H1 (cell line): Measurements from ENCODE around the gene RAB33A. TPM values are rescaled to one million over a fixed set of nuclear protein-coding genes. Genes with fewer than 3 reads are reported as not detected.

Experiments
- CTCF ChIA-PET: fragments of 300-600 bp; sonication (Branson Sonifier 250); formaldehyde crosslinking; loops from one replicate; lab custom pipeline; 2021; ENCODE audit not compliant: partially characterized antibody; lab: Charles Lee
- POLR2A ChIA-PET: fragments of 300-600 bp; sonication (Branson Sonifier 250); formaldehyde crosslinking; loops from one replicate; lab custom pipeline; 2021; ENCODE audit warnings: inconsistent platforms; ENCODE audit not compliant: partially characterized antibody; lab: Charles Lee
- DNase-seq, 2 experiments: peaks; one replicate each; pipeline versions ENCODE4 v3.0.0 to v3.0.0-alpha.2; 2010 to 2022; ENCODE audit warnings: low spot score in 2 of 2, low read depth in 1 of 2, mixed read lengths in 1 of 2
- FAIRE-seq: peaks from 2 replicates; lab custom pipeline; 2011; peaks lifted over from hg19 to GRCh38; lab: Jason Lieb, UNC
- H2AFZ ChIP-seq: 2 replicates; pipeline ENCODE4 v1.8.1; 2012; ENCODE audit warnings: low read length, inconsistent platforms
- H2AK5ac ChIP-seq: 2 replicates; pipeline ENCODE4 v1.6.1; 2013; ENCODE audit warnings: low read depth, low read length
- H2BK120ac ChIP-seq: replicated peaks from 2 replicates; pipeline ENCODE3; 2013; ENCODE audit warnings: low read depth, low read length, inconsistent platforms
- H2BK12ac ChIP-seq: 2 replicates; pipeline ENCODE4 v1.6.1; 2013; ENCODE audit warnings: low read depth, low read length
- H2BK15ac ChIP-seq: 2 replicates; pipeline ENCODE4 v1.6.1; 2013; ENCODE audit warnings: low read length
- H2BK20ac ChIP-seq: 2 replicates; pipeline ENCODE4 v1.6.1; 2013; ENCODE audit warnings: low read length
- H2BK5ac ChIP-seq: 2 replicates; pipeline ENCODE4 v1.6.1; 2013; ENCODE audit warnings: low read depth, low read length
- H3K14ac ChIP-seq: 2 replicates; pipeline ENCODE4 v1.6.1; 2013; ENCODE audit warnings: inconsistent platforms; ENCODE audit not compliant: insufficient read length
- H3K18ac ChIP-seq: 2 replicates; pipeline ENCODE4 v1.6.1; 2013; ENCODE audit warnings: low read length; ENCODE audit errors: extremely low read depth
- H3K23ac ChIP-seq: 2 replicates; pipeline ENCODE4 v1.6.1; 2013; ENCODE audit warnings: inconsistent platforms; ENCODE audit not compliant: insufficient read length
- H3K23me2 ChIP-seq: 2 replicates; pipeline ENCODE4 v1.6.1; 2013; ENCODE audit warnings: low read depth, low read length
- H3K27ac ChIP-seq: 2 replicates; pipeline ENCODE4 v1.6.1; 2011; ENCODE audit warnings: low read depth, low read length, inconsistent platforms
- H3K27me3 ChIP-seq, 4 experiments: replicated peaks in 1 of 4; 1 replicate in 1 of 4; 2 replicates in 3 of 4; pipeline versions ENCODE4 v1.6.1 to v1.8.1; 2011 to 2013; ENCODE audit warnings: low read length in 3 of 4, mild to moderate bottlenecking in 3 of 4, inconsistent platforms in 2 of 4, mixed read lengths in 2 of 4, moderate library complexity in 1 of 4; ENCODE audit not compliant: control insufficient read depth in 3 of 4, insufficient read depth in 3 of 4; ENCODE audit errors: extremely low read depth in 1 of 4
- H3K36me3 ChIP-seq, 4 experiments: 2 replicates each; pipeline versions ENCODE4 v1.6.1 to v1.8.1; 2011 to 2013; ENCODE audit warnings: mild to moderate bottlenecking in 4 of 4, low read length in 3 of 4, moderate library complexity in 2 of 4, control low read depth in 1 of 4, inconsistent platforms in 1 of 4; ENCODE audit not compliant: insufficient read depth in 4 of 4, control insufficient read depth in 2 of 4
- H3K4ac ChIP-seq: replicated peaks from 2 replicates; pipeline ENCODE3; 2013; ENCODE audit warnings: low read length, low read depth, mixed read lengths, inconsistent platforms; ENCODE audit not compliant: insufficient read length
- H3K4me1 ChIP-seq, 4 experiments: replicated peaks in 1 of 4; 1 replicate in 1 of 4; 2 replicates in 3 of 4; pipeline versions ENCODE4 v1.6.1 to v1.8.1; 2011 to 2013; ENCODE audit warnings: low read length in 3 of 4, inconsistent platforms in 2 of 4, mixed read lengths in 1 of 4; ENCODE audit not compliant: insufficient read depth in 4 of 4, control insufficient read depth in 3 of 4
- H3K4me2 ChIP-seq, 2 experiments: 2 replicates each; pipeline versions ENCODE4 v1.6.1 to v1.8.1; 2011 to 2013; ENCODE audit warnings: low read depth in 2 of 2, low read length in 2 of 2, control low read depth in 1 of 2, inconsistent platforms in 1 of 2, mild to moderate bottlenecking in 1 of 2; ENCODE audit not compliant: insufficient read depth in 1 of 2
- H3K4me3 ChIP-seq, 4 experiments: fragments of 200-600, 300-600 bp in 1 of 4; sonication (generic), shearing (Covaris generic), sonication (Bioruptor Twin) in 1 of 4; 2 replicates each; pipeline versions ENCODE4 v1.5.1 to v1.8.1; 2011 to 2016; ENCODE audit warnings: low read length in 4 of 4, low read depth in 3 of 4, control low read depth in 2 of 4, inconsistent platforms in 2 of 4, mild to moderate bottlenecking in 2 of 4, mixed read lengths in 1 of 4, moderate library complexity in 1 of 4; ENCODE audit not compliant: insufficient read depth in 2 of 4; ENCODE audit errors: extremely low read depth in 1 of 4
- H3K56ac ChIP-seq: replicated peaks from 2 replicates; pipeline ENCODE3; 2013; ENCODE audit warnings: low read depth, mild to moderate bottlenecking, mixed read lengths, low read length, inconsistent platforms; ENCODE audit not compliant: insufficient read length
- H3K79me1 ChIP-seq: 2 replicates; pipeline ENCODE4 v1.6.1; 2013; ENCODE audit warnings: low read depth, low read length, control low read depth
- H3K79me2 ChIP-seq, 2 experiments: 2 replicates each; pipeline versions ENCODE4 v1.6.1 to v1.8.1; 2012 to 2013; ENCODE audit warnings: low read length in 2 of 2, mild to moderate bottlenecking in 2 of 2, inconsistent platforms in 1 of 2; ENCODE audit not compliant: insufficient read depth in 2 of 2, control insufficient read depth in 1 of 2
- H3K9ac ChIP-seq, 4 experiments: replicated peaks in 1 of 4; 1 replicate in 1 of 4; 2 replicates in 3 of 4; pipeline versions ENCODE4 v1.6.1 to v1.8.1; 2011 to 2013; ENCODE audit warnings: low read depth in 3 of 4, low read length in 3 of 4, control low read depth in 2 of 4, mild to moderate bottlenecking in 2 of 4, moderate library complexity in 2 of 4, inconsistent platforms in 1 of 4; ENCODE audit errors: extremely low read depth in 1 of 4
- H3K9me3 ChIP-seq, 2 experiments: 2 replicates each; pipeline versions ENCODE4 v1.6.1 to v1.8.1; 2012 to 2013; ENCODE audit warnings: mild to moderate bottlenecking in 2 of 2, moderate library complexity in 2 of 2, control low read depth in 1 of 2, inconsistent platforms in 1 of 2, low read depth in 1 of 2, low read length in 1 of 2, mixed read lengths in 1 of 2; ENCODE audit not compliant: insufficient read depth in 2 of 2
- H4K20me1 ChIP-seq, 2 experiments: replicated peaks in 1 of 2; 2 replicates each; pipeline versions ENCODE3 to v1.8.1; 2011 to 2013; ENCODE audit warnings: inconsistent platforms in 2 of 2, low read length in 2 of 2, mild to moderate bottlenecking in 1 of 2; ENCODE audit not compliant: insufficient read depth in 2 of 2, control insufficient read depth in 1 of 2
- H4K5ac ChIP-seq: 2 replicates; pipeline ENCODE4 v1.6.1; 2013; ENCODE audit warnings: low read length, low read depth, mixed read lengths, inconsistent platforms; ENCODE audit not compliant: insufficient read length
- H4K8ac ChIP-seq: 2 replicates; pipeline ENCODE4 v1.8.0; 2013; ENCODE audit warnings: mild to moderate bottlenecking, moderate library complexity, low read length, inconsistent platforms; ENCODE audit not compliant: insufficient read depth; ENCODE audit errors: extremely low read depth
- H4K91ac ChIP-seq: replicated peaks from 2 replicates; pipeline ENCODE3; 2013; ENCODE audit warnings: low read length, mixed read lengths, inconsistent platforms; ENCODE audit not compliant: insufficient read length
- BCL11A ChIP-seq, 2 experiments: IDR thresholded peaks; one replicate each; pipeline ENCODE4 v1.6.1; 2011; ENCODE audit warnings: low read depth in 2 of 2, low read length in 2 of 2, mild to moderate bottlenecking in 2 of 2
- CBX8 ChIP-seq: fragments of 300-800, 300-1000 bp; sonication (generic); IDR thresholded peaks from 2 replicates; pipeline ENCODE4 v1.7.1; 2016; ENCODE audit warnings: low read depth, low read length, borderline replicate concordance
- CREB1 ChIP-seq: IDR thresholded peaks from 2 replicates; pipeline ENCODE4 v1.6.1; 2012; ENCODE audit warnings: inconsistent platforms
- EZH2 ChIP-seq: fragments of 200-600 bp; sonication (generic); IDR thresholded peaks from 2 replicates; pipeline ENCODE4 v1.7.1; 2012; ENCODE audit warnings: low read depth, mild to moderate bottlenecking, moderate library complexity, low read length, inconsistent platforms; ENCODE audit not compliant: severe bottlenecking
- HDAC2 ChIP-seq, 2 experiments: fragments of 300-600 bp in 1 of 2; sonication (generic) in 1 of 2; IDR thresholded peaks; 2 replicates each; pipeline ENCODE4 v1.6.1; 2011 to 2012; ENCODE audit warnings: low read depth in 2 of 2, low read length in 2 of 2, mild to moderate bottlenecking in 2 of 2, moderate library complexity in 2 of 2, borderline replicate concordance in 1 of 2, inconsistent platforms in 1 of 2
- MAX ChIP-seq: IDR thresholded peaks from 2 replicates; pipeline ENCODE4 v1.6.1; 2012; ENCODE audit warnings: inconsistent platforms
- RAD21 ChIP-seq, 2 experiments: IDR thresholded peaks in 1 of 2; conservative IDR thresholded peaks in 1 of 2; 2 replicates each; pipeline ENCODE4 v1.6.1; 2011; ENCODE audit warnings: low read depth in 2 of 2, low read length in 2 of 2, improper control_type of control experiment in 1 of 2, inconsistent platforms in 1 of 2, mild to moderate bottlenecking in 1 of 2, moderate library complexity in 1 of 2
- WGBS, 2 experiments: shearing (Covaris generic) in 1 of 2; methylation state at CpG; one replicate each; pipeline versions ENCODE4 v1.1.6 to v1.1.7; 2013 to 2015; ENCODE audit warnings: low lambda C conversion rate in 2 of 2, mixed read lengths in 2 of 2, inconsistent platforms in 1 of 2, low coverage in 1 of 2, missing lambda C conversion rate in 1 of 2; ENCODE audit not compliant: insufficient replicate concordance in 2 of 2, insufficient coverage in 1 of 2, insufficient read length in 1 of 2; ENCODE audit errors: extremely low coverage in 1 of 2, missing lambda C conversion rate in 1 of 2; 5-methylcytosine and 5-hydroxymethylcytosine counted together
- polyA plus RNA-seq, 7 experiments: library from polyadenylated mRNA; depleted of rRNA in 3 of 7; stranded (reverse) in 5 of 7; unstranded in 2 of 7; fragments of >200 nt in 5 of 7; fragments of 200-250 nt in 2 of 7; gene quantifications; 1 replicate in 5 of 7; 2 replicates in 1 of 7; 4 replicates in 1 of 7; pipeline versions ENCODE4 v1.2.1 to v1.2.3, GENCODE V29; 2011 to 2013; ENCODE audit warnings: missing spikeins in 2 of 7, mixed read lengths in 2 of 7
- total RNA-seq: library from RNA; stranded (reverse); fragmentation: NEBNext Ultra II Directional; extraction: Animal tissue kit (Norgen Biotek cat#: 25700); gene quantifications from 2 replicates; pipeline ENCODE4 v1.2.1, GENCODE V29; 2021

RAB33A gene
- total and polyA plus RNA-seq, 2 of the 8 experiments (the other 6 are each of a cell fraction or from before 2014, with no cell fraction given): 2.8 to 4.6 TPM

GRCh38 chrX:130145123-130145522 is 26.6 kb upstream of the RAB33A start:
- ChIA-PET POLR2A (no interaction called here), CTCF (interaction anchor here (0.6 to 1.3 kb wide), 2 partner anchors 23 to 87 kb away, joined by 3 to 5 read pairs; no protein-coding TSS in a partner anchor)
- H2BK20ac ChIP-seq: no peak overlapping the region
- no peak overlapping the region for H3K4ac ChIP-seq
- no peak overlapping the region for H2AK5ac ChIP-seq
- H3K23ac ChIP-seq: no peak overlapping the region
- H3K4me1 ChIP-seq: no peaks in the 10 kb centered on the region; a peak in 2 of 7 replicates
- no peaks in the 10 kb centered on the region for H3K79me1 ChIP-seq
- DNase-seq: no peak
- H3K56ac ChIP-seq: no peak overlapping the region
- no peak overlapping the region for H3K9ac ChIP-seq
- no peak overlapping the region for H2AFZ ChIP-seq
- no peak for FAIRE-seq
- TF ChIP-seq EZH2 (no peak), MAX (no peak), CREB1 (no peak), CBX8 (no peak), HDAC2 (IDR thresholded peaks at IDR 0.05; ENCODE audit: borderline replicate concordance in 1 of 2, low read depth in 2 of 2, low read length in 2 of 2) (no peak), RAD21 (IDR thresholded peaks at IDR 0.05 in 1 of 2, conservative IDR thresholded peaks at IDR 0.05 in 1 of 2; ENCODE audit: low read depth in 2 of 2, low read length in 2 of 2) (no peak), BCL11A (IDR thresholded peaks at IDR 0.05; ENCODE audit: low read depth in 2 of 2, low read length in 2 of 2) (no peak)
- TF ChIP-seq, all 59 proteins: peak for 0
- Histone ChIP-seq H2BK5ac (no peak overlapping the region), H3K79me2 (no peaks in the 10 kb centered on the region), H3K36me3 (peaks cover 0 to 22% (median 10%) of the 10 kb centered on the region in 4 experiments; a peak in 5 of 8 replicates), H4K91ac (no peak overlapping the region), H3K18ac (no peak overlapping the region), H3K27ac (no peak overlapping the region), H3K23me2 (no peaks in the 10 kb centered on the region), H2BK12ac (no peak overlapping the region), H4K20me1 (peaks cover 0 to 2% of the 10 kb centered on the region in 2 experiments), H3K9me3 (no peaks in the 10 kb centered on the region), H3K14ac (no peak overlapping the region), H2BK120ac (no peak overlapping the region), H3K4me2 (no peak overlapping the region), H2BK15ac (no peak overlapping the region), H3K4me3 (no peak overlapping the region), H4K8ac (no peak overlapping the region), H3K27me3 (no peaks in the 10 kb centered on the region), H4K5ac (no peak overlapping the region)
- WGBS, 2 experiments: 94% methylated on average over 4 of the region's 4 CpGs; no CpG with 5 or more reads in 1 of the 2 experiments
